Esophagus squamous epithelium (tissue), 5 donors: ENCODE measurements around the gene CADM4. TPM values are rescaled to one million over a fixed set of nuclear protein-coding genes. Genes with fewer than 3 reads are reported as not detected.

Experiments
- DNase-seq: peaks from one replicate; lab custom pipeline; 2025; lab: John Stamatoyannopoulos, UW
- H3K27ac ChIP-seq, 4 donors: fragments of 200-600 bp; sonication (generic); one replicate each; pipeline ENCODE4 v1.5.1; 2016 to 2019; ENCODE audit warnings: mild to moderate bottlenecking in 1 of 4
- H3K27me3 ChIP-seq, 4 donors: fragments of 200-600 bp; sonication (generic); 1 replicate in 3 of 4; 2 replicates in 1 of 4; pipeline versions ENCODE4 v1.5.1 to v1.6.0; 2017 to 2021; ENCODE audit warnings: antibody characterized with exemption in 1 of 4
- H3K36me3 ChIP-seq, 3 donors: fragments of 200-600 bp; sonication (generic); one replicate each; pipeline ENCODE4 v1.5.1; 2016 to 2019
- H3K4me1 ChIP-seq, 3 donors: fragments of 200-600 bp; sonication (generic); one replicate each; pipeline ENCODE4 v1.5.1; 2017 to 2019
- H3K4me3 ChIP-seq, 4 donors: fragments of 200-600 bp; sonication (generic); 1 replicate in 3 of 4; 2 replicates in 1 of 4; pipeline ENCODE4 v1.5.1; 2016 to 2019; ENCODE audit warnings: mild to moderate bottlenecking in 2 of 4, moderate library complexity in 1 of 4
- H3K9me3 ChIP-seq, 3 donors: fragments of 200-600 bp; sonication (generic); one replicate each; pipeline ENCODE4 v1.5.1; 2016 to 2019
- CTCF ChIP-seq, 6 experiments: fragments of 450-650 bp in 4 of 6; fragments of 200-600 bp in 2 of 6; sonication (generic) in 2 of 6; IDR thresholded peaks; one replicate each; pipeline ENCODE4 v1.5.1; 2016 to 2019; ENCODE audit warnings: antibody characterized with exemption in 6 of 6, mild to moderate bottlenecking in 4 of 6, moderate library complexity in 4 of 6
- POLR2A ChIP-seq, 4 donors: fragments of 450-650 bp; IDR thresholded peaks; one replicate each; pipeline ENCODE4 v1.6.1; 2017; ENCODE audit warnings: antibody characterized with exemption in 4 of 4, mild to moderate bottlenecking in 4 of 4, moderate library complexity in 3 of 4
- whole genome bisulfite sequencing, 2 donors: methylation state at CpG; one replicate each; pipeline ENCODE4 v1.1.5; 2018; 5-methylcytosine and 5-hydroxymethylcytosine counted together
- intact Hi-C: fragments of 100-400 bp; cut with DNase I; formaldehyde crosslinking; loops from one replicate; pipeline ENCODE4 v1.15.0; 2022
- total RNA-seq, 4 donors: library from RNA; depleted of rRNA; stranded (reverse); fragments of >200 nt; gene quantifications; one replicate each; pipeline ENCODE4 v1.1.0, GENCODE V29; 2016
- donor health status: DM: yes; HTN: yes; CAD: no.

The CADM4 gene
- total RNA-seq, 4 donors from 2014 or later, result 8.8 to 22.8 (median 10.5) TPM

- no peak overlapping the region for H3K27ac ChIP-seq
- 73 to 89% methylated on average over 3 of the region's 3 CpGs for WGBS, 2 donors
- H3K4me3 ChIP-seq, result no peak overlapping the region
- no peak for DNase-seq
- H3K36me3 ChIP-seq, result no peaks in the 10 kb centered on the region
- H3K4me1 ChIP-seq, result peaks cover 0 to 22% (median 0%) of the 10 kb centered on the region in 3 donors
- H3K27me3 ChIP-seq, result no peaks in the 10 kb centered on the region
- TF ChIP-seq CTCF (IDR thresholded peaks at IDR 0.05), result no peak
- no peaks in the 10 kb centered on the region for H3K9me3 ChIP-seq
- intact Hi-C loops, result no loop called here
Observed at GRCh38 chr19:43628646-43629326, 10.9 kb downstream of the CADM4 start.

- intact Hi-C loops, result no loop called here
- Histone ChIP-seq H3K9me3 (no peaks in the 10 kb centered on the region), H3K4me1 (peaks cover 0 to 21% (median 0%) of the 10 kb centered on the region in 3 donors), H3K27ac (no peak overlapping the region), H3K27me3 (no peaks in the 10 kb centered on the region), H3K4me3 (no peak overlapping the region), H3K36me3 (no peaks in the 10 kb centered on the region)
- no peak for DNase-seq
- no peak for TF ChIP-seq POLR2A (IDR thresholded peaks at IDR 0.05)
- no peak for TF ChIP-seq CTCF (IDR thresholded peaks at IDR 0.05)
- WGBS, 2 donors, result 42 to 64% methylated on average over 9 to 11 of the region's 17 CpGs
Observed at GRCh38 chr19:43626838-43627237, 12.8 kb downstream of the CADM4 start.

GRCh38 chr19:43625918-43626579 is 13.6 kb downstream of the CADM4 start:
- no peaks in the 10 kb centered on the region for H3K36me3 ChIP-seq
- 78 to 80% methylated on average over 27 to 32 of the region's 32 CpGs for WGBS, 2 donors
- intact Hi-C loops, result no loop called here
- H3K27ac ChIP-seq, result peak overlapping the region in 2 of 4 donors; percentile 42 to 59
- H3K4me3 ChIP-seq, result no peak overlapping the region
- H3K9me3 ChIP-seq, result no peaks in the 10 kb centered on the region
- H3K4me1 ChIP-seq, result peaks cover 0 to 21% (median 0%) of the 10 kb centered on the region in 3 donors
- DNase-seq, result no peak
- TF ChIP-seq CTCF (IDR thresholded peaks at IDR 0.05), result no peak
- TF ChIP-seq POLR2A (IDR thresholded peaks at IDR 0.05), result no peak
- H3K27me3 ChIP-seq, result no peaks in the 10 kb centered on the region

- Histone ChIP-seq H3K4me3 (no peak overlapping the region), H3K4me1 (peaks cover 3 to 32% (median 7%) of the 10 kb centered on the region in 3 donors), H3K36me3 (no peaks in the 10 kb centered on the region), H3K27ac (peak overlapping the region in 2 of 4 donors; percentile 34 to 59), H3K27me3 (no peaks in the 10 kb centered on the region), H3K9me3 (no peaks in the 10 kb centered on the region)
- intact Hi-C loops, result no loop called here
- peak; percentile 10 for DNase-seq
- peak in 3 of 6 experiments; percentile 29 to 38 (median 31) for TF ChIP-seq CTCF (IDR thresholded peaks at IDR 0.05)
- TF ChIP-seq POLR2A (IDR thresholded peaks at IDR 0.05), result no peak
- WGBS, 2 donors, result 0 to 16% methylated on average over 1 to 9 of the region's 30 CpGs
Observed at GRCh38 chr19:43624933-43625332, 14.7 kb downstream of the CADM4 start.
